Activated CD4-positive, alpha-beta T cell treated with anti-CD3 and anti-CD28 coated beads for 4 hours (primary cell): ENCODE data around the gene MAGI1.
"Not testable (repeated sequence)": the region's sequence is repeated elsewhere in the genome, so short reads cannot be mapped to it uniquely, and the experiment has no call there.

ENCODE experiments used
- DNase-seq, 2 donors: peaks; one replicate each; pipeline ENCODE4 v3.0.0-alpha.2; 2020

MAGI1 gene

DNA sequence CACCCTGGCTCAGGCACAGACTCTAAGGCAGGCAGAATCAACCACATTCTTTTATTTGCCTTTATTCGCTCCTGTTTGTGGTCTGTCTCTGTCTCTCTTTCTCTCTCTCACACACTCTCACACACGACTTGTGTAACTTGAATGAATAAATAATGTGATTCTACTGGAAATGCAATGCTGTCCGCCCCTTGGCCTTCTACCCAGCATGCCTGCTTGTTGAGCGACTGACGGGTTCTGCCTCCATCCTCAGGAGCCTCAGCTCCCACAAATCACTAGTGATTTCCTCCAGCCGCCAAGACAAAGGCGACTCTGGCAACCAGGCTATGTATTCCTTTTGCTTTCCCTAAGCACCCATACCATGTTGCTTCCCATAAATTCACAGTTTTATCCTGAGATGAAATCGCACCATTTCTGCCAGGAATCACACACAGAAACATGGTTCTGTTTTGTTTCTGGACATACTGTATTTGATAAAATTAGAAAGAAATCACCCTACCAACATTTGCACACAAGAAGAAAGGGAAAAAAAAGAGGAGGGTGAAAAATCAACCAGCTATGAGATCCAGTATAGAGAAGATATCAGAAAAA, 460.8 kb downstream of the MAGI1 start:
- no peak for DNase-seq

GRCh38 chr3:65576966-65577365, 461.8 kb downstream of the MAGI1 start:
- DNase-seq: no peak

- DNase-seq: no peak
These were observed 462.5 kb downstream of the MAGI1 start for GRCh38 chr3:65576228-65576627.

DNA sequence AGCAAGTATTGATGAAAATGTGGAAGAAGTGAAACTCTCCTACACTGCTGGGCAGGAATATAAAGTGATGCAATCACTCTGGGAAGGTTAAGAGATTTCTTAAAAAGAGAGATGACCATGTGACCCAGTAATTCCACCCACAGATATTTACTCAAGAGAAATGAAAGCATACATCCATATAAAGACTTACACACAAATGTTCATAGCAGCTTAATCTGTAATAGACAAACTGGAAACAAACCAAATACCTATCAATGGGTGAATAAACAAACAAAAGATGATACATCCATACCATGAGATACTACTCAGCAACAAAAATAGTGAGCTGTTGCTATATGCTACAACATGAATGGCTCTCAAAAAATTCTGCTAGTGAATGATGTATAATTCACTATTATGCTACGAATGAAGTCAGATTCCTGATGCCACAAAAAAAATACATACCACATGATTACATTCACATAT, 463.3 kb downstream of the MAGI1 start:
- no peak for DNase-seq

DNA sequence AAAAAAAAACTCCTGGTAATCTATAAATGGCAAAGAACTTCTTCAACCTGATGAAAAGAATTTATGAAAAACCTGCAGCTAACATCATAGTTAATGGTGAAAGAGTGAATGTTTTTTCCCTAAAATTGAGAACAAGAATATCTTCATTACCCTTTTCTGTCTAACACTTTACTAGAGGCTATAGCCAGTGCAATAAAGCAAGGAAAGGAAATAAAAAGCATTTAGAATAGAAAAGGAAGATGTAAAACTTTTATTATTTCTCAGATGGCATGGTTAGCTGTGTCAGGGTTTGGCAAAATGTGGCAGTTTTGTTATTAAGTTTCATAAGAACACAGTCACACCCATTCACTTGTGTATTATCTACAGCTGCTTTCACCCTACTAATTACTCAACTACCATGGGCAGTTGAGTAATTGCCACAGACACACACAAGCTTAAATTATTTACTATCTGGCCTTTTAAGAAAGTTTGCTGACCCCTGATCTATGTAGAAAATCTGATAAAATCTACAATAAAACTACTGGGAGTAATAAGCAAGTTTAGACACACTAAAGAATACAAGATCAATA, 465.1 kb downstream of the MAGI1 start:
- DNase-seq: no peak

GRCh38 chr3:65572175-65572777, 466.4 kb downstream of the MAGI1 start:
- DNase-seq: no peak

GRCh38 chr3:65569845-65570405, 468.8 kb downstream of the MAGI1 start:
- DNase-seq: no peak

DNA sequence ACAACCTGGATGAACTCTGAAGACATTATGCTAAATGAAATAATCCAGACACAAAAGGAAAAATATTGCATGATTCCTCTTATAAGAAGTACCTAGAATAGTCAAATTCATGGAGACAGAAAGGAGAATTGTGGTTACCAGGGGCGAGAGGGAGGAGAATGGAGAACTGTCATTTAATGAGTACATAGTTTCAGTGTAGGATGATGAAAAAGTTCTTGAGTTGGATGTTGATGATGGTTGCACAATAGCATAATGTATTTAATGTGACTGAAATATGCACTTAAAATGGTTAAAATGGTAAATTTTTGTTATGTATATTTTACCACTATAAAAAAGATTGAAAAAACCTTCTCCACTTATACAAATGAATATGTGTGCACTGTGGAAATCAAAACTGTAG, 469.6 kb downstream of the MAGI1 start:
- no peak for DNase-seq

DNA sequence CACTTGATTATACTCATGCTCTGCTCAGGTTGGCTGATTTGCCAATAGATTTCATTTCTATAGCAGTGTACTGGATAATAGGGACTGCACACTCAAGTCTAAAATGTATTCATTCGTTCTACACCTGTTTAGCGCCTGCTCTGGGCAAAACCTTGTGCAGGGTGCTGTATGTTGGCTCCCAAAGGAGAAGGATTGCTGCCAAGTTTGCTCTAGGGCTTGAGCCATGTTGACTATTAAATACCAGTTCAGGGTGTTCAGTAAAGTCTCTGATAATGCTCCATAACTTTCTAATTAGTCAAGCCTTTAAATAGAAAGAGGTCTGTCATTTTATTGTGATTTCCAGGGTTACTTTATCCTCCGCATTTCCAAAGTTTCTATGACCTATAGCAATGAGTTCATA, 470.2 kb downstream of the MAGI1 start:
- no peak for DNase-seq

DNA sequence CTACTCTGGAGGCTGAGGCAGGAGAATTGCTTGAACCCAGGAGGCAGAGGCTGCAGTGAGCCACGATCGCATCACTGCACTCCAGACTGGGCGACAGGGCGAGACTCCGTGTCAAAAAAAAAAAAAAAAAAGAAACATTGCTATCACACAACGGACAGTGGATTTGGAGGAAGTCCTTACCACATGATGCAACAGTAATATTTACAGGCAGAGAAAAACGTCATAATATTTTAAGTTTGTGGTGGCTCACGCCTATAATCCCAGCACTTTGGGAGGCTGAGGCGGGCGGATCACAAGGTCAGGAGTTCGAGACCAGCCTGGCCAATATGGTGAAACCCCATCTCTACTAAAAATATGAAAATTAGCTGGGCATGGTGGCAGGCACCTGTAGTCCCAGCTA, 473.0 kb downstream of the MAGI1 start:
- DNase-seq: not testable (repeated sequence)

GRCh38 chr3:65564483-65564882, 474.2 kb downstream of the MAGI1 start:
- DNase-seq: no peak

GRCh38 chr3:65563861-65564260, 474.9 kb downstream of the MAGI1 start:
- DNase-seq: no peak

- DNase-seq: no peak
These were observed 476.3 kb downstream of the MAGI1 start for GRCh38 chr3:65562447-65562846.

DNA sequence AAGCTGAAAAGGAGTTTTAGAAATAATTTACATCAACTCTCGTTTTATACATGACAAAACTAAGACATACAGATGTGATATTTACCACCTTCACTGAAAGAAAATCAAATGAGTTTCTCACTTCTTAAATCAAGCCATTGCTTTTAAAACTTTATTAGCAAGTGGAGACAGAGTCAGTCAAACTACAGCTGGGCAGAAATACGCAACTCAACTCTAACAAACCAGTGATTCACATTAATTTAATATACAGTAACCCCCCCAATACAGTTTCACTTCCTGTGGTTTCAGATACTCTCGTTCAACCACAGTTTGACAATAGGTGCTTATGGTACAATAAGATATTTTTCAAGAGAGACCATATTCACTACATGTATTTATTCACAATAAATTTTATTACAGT, 477.1 kb downstream of the MAGI1 start:
- DNase-seq: no peak

DNA sequence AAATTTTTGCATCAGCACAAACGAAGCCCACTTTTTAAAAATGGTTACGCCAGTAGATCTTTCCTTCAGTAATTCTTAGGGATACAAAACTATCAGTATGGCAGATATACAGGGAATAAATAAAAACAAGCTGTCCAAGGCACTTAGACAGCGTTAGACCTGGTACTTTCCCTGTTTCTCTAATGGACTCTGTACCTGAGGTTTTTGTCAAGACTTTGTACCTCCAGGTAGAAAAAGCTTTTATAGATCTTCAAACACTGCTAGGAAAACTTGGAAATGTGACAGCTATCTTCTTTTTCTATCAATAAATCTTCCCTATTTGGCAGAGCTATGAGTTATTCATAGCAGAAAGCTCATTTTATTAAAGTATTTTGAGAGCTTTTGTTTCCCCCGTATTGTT, 477.8 kb downstream of the MAGI1 start:
- DNase-seq: no peak

DNA sequence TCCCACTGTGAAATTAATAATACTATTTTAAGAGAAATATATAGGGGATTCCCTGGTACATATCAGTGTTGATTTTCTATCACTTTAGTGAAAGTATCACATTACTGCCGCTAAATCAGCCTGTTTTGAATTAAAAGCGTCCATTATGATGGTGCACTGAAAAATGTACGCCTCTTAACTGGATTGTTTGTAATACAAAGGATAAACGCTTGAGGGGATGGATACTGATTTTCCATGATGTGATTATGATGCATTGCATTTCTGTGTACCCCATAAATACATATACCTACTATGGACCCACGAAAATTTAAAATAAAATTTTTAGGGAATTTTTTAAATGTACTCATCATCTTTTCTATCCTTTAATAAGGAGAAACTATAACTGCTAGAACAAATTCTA, 478.6 kb downstream of the MAGI1 start:
- no peak for DNase-seq

GRCh38 chr3:65559643-65560042, 479.1 kb downstream of the MAGI1 start:
- no peak for DNase-seq

- DNase-seq: no peak
These were observed 479.9 kb downstream of the MAGI1 start for GRCh38 chr3:65558826-65559225.

DNA sequence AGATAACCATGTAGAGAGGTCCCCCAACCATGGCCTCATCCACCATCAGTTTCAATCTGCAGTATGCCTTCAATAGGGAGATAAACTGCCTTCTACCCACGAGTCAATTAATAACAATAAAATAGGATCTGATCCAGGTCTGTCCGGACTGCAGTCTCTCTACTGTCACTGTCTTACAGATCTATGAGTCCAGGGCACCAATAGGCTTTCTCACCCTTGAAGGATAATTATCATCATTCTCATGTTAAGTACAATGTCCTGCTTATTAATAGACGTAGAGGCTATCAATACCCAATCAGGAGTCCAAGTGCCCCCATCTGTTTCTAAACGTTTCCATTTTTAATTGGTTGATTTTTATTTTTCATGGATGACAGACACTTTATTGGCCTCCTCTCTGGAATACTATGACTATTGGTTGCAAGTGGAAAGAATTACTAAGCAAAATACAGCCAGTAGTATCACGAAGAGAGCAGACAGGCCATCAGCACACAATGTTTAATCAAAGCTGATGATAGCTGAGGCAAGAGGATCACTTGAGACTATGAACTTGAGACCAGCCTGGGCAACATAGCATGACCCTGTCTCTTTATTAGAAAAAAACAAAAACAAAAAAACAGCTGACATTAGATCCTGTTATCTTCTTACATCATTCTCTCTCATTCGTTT, 480.7 kb downstream of the MAGI1 start:
- DNase-seq: no peak

DNA sequence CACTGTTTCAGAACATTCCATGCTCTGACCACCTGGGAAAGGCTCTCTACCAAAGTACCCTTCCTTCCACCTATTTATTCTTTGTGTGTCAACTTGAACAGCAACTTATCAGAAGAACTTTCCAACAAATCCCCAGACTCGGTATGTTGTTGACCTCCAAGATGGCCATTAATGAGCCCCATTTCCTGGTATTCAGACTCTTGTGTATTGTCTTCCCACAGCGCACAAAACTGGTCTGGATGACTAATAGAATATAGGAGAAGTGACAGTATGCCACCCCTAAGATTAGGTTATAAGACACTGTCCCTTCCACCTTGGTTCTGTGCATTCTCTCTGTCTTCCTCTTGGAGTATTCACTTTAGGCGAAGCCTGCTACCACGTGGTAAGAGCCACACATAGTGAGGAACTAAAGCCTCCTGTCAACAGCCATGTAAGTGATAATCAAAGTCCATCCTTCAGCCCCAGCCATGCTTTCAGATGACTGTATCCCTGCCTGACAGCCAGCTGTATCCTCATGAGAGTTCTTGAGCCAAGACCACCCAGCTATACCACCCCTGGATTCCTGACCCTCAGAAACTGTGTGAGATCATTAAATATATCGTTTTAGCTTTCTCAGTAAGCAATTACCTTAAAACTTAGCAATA, 481.7 kb downstream of the MAGI1 start:
- no peak for DNase-seq

DNA sequence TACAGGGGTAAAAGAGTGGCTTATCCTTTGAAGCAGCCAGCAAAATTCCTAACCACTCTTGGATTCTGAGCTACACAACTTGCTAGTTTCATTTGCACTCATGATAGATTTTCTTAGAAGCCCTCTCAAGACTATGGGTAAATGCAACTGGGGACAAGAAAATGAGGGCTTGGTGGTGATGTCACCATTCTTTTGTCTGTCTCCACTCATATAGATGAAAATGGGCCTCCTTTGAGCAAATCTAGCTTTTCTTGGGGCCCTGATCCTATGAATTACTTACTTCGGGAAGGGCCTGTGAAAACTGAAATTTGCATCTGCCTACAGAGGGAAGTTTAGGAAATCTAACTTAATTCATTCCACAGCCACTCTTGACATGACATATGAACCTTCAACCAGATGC, 486.3 kb downstream of the MAGI1 start:
- DNase-seq: no peak

DNA sequence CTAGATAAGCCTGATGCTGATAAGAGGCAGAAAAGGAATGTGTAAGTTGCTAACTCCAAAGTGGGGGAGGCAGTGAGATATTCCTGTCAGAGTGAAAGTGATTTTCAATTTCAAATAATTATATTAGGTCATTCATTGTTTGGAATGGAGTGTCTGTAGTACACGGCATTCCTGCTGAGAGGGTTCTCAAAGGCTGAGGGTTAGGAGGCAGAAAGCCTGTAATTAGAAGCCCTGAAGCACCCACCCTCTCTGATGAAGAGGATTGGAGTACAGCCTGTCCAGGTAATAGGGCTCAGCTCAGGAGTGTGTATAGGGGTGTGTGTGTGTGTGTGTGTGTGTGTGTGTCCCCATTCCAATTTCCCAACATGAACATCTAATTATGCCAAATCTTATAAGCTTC, 486.8 kb downstream of the MAGI1 start:
- DNase-seq: no peak

DNA sequence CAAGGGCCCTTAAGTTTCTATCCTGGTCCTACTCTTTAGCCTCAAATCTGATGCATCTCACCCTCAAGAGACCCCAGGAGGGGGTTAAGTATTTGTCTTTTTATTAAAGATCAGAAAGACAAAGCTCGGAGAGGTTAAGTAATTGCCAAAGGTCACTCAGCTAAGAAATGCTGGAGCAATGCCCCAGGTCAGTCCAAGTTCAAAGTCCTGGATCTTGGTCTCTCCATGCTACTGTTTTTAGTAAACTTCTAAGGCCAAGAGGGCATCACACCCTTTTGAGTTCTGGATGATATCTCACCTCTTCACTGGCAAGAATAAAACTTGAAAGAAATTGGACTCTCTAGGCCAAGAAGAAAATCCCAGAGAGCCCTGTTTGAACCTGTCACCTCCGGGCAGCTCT, 488.6 kb downstream of the MAGI1 start:
- DNase-seq: no peak

DNA sequence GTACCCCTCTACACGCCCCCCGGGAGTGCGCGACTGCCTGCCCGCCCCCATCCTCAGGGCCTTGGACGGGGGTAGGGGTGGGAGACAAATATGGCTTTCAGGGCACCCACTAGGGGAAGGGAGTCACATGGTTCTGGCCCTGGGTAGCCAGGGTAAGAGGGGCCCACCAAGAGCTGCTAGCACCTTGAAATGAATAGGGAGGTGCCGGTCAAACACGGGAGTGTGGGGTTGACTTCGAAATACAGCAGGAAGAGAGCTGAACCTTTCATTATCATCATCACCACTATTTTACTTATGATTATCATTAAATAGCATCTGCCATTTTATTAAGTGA, 489.1 kb downstream of the MAGI1 start:
- DNase-seq: no peak
